ENCODE measurements around the gene FRMD3. TPM values are rescaled to one million over a fixed set of nuclear protein-coding genes. Genes with fewer than 3 reads are reported as not detected.

Gene FRMD3
- total and polyA plus RNA-seq, 7 experiments from 2014 or later: 0.85 to 2.5 (median 0.97) TPM; not detected in 1

DNA sequence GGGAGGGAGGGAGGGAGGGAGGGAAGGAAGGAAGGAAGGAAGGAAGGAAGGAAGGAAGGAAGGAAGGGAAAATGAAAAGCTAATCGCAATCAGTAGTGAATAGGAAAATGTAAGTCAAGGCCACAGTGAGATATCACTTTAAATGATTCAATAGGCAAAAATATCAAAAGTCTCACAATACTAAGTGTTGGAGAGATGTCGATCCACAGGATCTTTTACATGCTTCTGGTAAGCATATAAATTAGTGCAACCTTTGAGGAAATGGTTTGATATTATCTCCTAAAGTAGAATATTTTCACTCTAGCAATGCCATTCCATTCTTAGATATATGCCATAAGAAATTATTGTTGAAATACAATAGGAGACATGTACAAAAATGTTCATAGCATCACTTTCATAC is 58.4 kb downstream of the FRMD3 start:
- Mint-ChIP-seq H3K4me3 (no peak overlapping the region), H3K27me3 (peaks cover 0 to 11% (median 0%) of the 10 kb centered on the region in 5 donors), H3K4me1 (no peaks in the 10 kb centered on the region), H3K27ac (no peak overlapping the region), H3K36me3 (peaks cover 0 to 16% (median 2%) of the 10 kb centered on the region in 5 donors), H3K9me3 (peaks cover 0 to 26% (median 6%) of the 10 kb centered on the region in 11 donors)
- intact Hi-C loops (cut with micrococcal nuclease): no loop called here
- H3K27me3 ChIP-seq (ENCODE audit: control insufficient read depth in 2 of 2, insufficient read depth in 2 of 2, low read length in 2 of 2): no peaks in the 10 kb centered on the region
- ATAC-seq (no peak), DNase-seq (no peak)
- CTCF ChIA-PET: no interaction called here
- POLR2A ChIA-PET: no interaction called here
- no peak overlapping the region for H3K4me3 ChIP-seq (ENCODE audit: low read length)
- no peak overlapping the region for H3K27ac ChIP-seq (ENCODE audit: low read depth, low read length)
- H3K4me1 ChIP-seq (ENCODE audit: control insufficient read depth in 2 of 2, insufficient read depth in 2 of 2, low read length in 2 of 2): no peaks in the 10 kb centered on the region
- H3K9me3 ChIP-seq (ENCODE audit: control insufficient read depth in 2 of 3, low read length in 3 of 3): no peaks in the 10 kb centered on the region
- no peaks in the 10 kb centered on the region for H3K36me3 ChIP-seq (ENCODE audit: control insufficient read depth in 2 of 3, insufficient read depth in 3 of 3, low read length in 3 of 3)

- Histone ChIP-seq H3K27ac (ENCODE audit: low read depth, low read length) (no peak overlapping the region), H3K36me3 (ENCODE audit: control insufficient read depth in 2 of 3, insufficient read depth in 3 of 3, low read length in 3 of 3) (no peaks in the 10 kb centered on the region), H3K9me3 (ENCODE audit: control insufficient read depth in 2 of 3, low read length in 3 of 3) (no peaks in the 10 kb centered on the region), H3K27me3 (ENCODE audit: control insufficient read depth in 2 of 2, insufficient read depth in 2 of 2, low read length in 2 of 2) (no peaks in the 10 kb centered on the region), H3K4me3 (ENCODE audit: low read length) (no peak overlapping the region), H3K4me1 (ENCODE audit: control insufficient read depth in 2 of 2, insufficient read depth in 2 of 2, low read length in 2 of 2) (peaks cover 0 to 2% of the 10 kb centered on the region in 2 donors)
- Mint-ChIP-seq H3K27me3 (peaks cover 0 to 11% (median 0%) of the 10 kb centered on the region in 5 donors), H3K27ac (no peak overlapping the region), H3K9me3 (peaks cover 0 to 26% (median 6%) of the 10 kb centered on the region in 11 donors), H3K4me3 (no peak overlapping the region), H3K4me1 (peaks cover 7 to 17% (median 16%) of the 10 kb centered on the region in 7 donors), H3K36me3 (peaks cover 0 to 12% (median 5%) of the 10 kb centered on the region in 5 donors)
- intact Hi-C loops (cut with micrococcal nuclease): no loop called here
- CTCF ChIA-PET: no interaction called here
- DNase-seq (no peak), ATAC-seq (no peak)
- POLR2A ChIA-PET: no interaction called here
Observed at GRCh38 chr9:83477571-83477970, 60.6 kb downstream of the FRMD3 start.

- Mint-ChIP-seq H3K9me3 (peaks cover 0 to 26% (median 6%) of the 10 kb centered on the region in 11 donors), H3K4me3 (no peak overlapping the region), H3K27me3 (peaks cover 0 to 11% (median 0%) of the 10 kb centered on the region in 5 donors), H3K27ac (no peak overlapping the region), H3K36me3 (peaks cover 0 to 12% (median 5%) of the 10 kb centered on the region in 5 donors), H3K4me1 (peaks cover 7 to 18% (median 17%) of the 10 kb centered on the region in 7 donors)
- intact Hi-C loops (cut with micrococcal nuclease): no loop called here
- Histone ChIP-seq H3K4me3 (ENCODE audit: low read length) (no peak overlapping the region), H3K4me1 (ENCODE audit: control insufficient read depth in 2 of 2, insufficient read depth in 2 of 2, low read length in 2 of 2) (peaks cover 0 to 2% of the 10 kb centered on the region in 2 donors), H3K27ac (ENCODE audit: low read depth, low read length) (no peak overlapping the region), H3K36me3 (ENCODE audit: control insufficient read depth in 2 of 3, insufficient read depth in 3 of 3, low read length in 3 of 3) (no peaks in the 10 kb centered on the region), H3K9me3 (ENCODE audit: control insufficient read depth in 2 of 3, low read length in 3 of 3) (no peaks in the 10 kb centered on the region), H3K27me3 (ENCODE audit: control insufficient read depth in 2 of 2, insufficient read depth in 2 of 2, low read length in 2 of 2) (no peaks in the 10 kb centered on the region)
- ChIA-PET POLR2A (no interaction called here), CTCF (no interaction called here)
- ATAC-seq (no peak), DNase-seq (no peak)
Observed at GRCh38 chr9:83477120-83477519, 61.1 kb downstream of the FRMD3 start.

DNA sequence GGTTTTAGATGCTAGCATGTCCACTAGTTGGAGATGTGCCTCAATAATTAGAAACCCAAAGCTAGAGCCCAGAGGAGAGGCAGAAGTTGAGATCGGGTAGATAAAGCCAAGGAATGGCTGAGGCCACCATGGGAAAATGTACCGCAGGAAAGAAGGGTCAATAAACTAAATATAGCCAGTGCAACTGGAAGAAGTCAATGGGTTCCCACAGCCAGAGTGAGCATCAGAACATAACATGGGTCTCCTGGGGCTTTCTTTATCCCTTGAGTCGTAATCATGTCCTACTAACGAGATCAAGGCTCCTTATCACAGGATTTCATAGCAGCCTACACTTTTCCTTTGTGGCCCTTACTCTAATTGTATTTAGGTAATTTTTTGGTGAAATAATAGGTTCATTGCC is 61.7 kb downstream of the FRMD3 start:
- H3K4me1 Mint-ChIP-seq: peaks cover 7 to 19% (median 17%) of the 10 kb centered on the region in 7 donors
- ATAC-seq: no peak
- Histone ChIP-seq H3K9me3 (ENCODE audit: control insufficient read depth in 2 of 3, low read length in 3 of 3) (no peaks in the 10 kb centered on the region), H3K27ac (ENCODE audit: low read depth, low read length) (no peak overlapping the region), H3K4me3 (ENCODE audit: low read length) (no peak overlapping the region), H3K36me3 (ENCODE audit: control insufficient read depth in 2 of 3, insufficient read depth in 3 of 3, low read length in 3 of 3) (no peaks in the 10 kb centered on the region), H3K27me3 (ENCODE audit: control insufficient read depth in 2 of 2, insufficient read depth in 2 of 2, low read length in 2 of 2) (no peaks in the 10 kb centered on the region), H3K4me1 (ENCODE audit: control insufficient read depth in 2 of 2, insufficient read depth in 2 of 2, low read length in 2 of 2) (peaks cover 0 to 2% of the 10 kb centered on the region in 2 donors)
- DNase-seq: no peak
- peaks cover 0 to 12% (median 5%) of the 10 kb centered on the region in 5 donors for H3K36me3 Mint-ChIP-seq
- H3K27me3 Mint-ChIP-seq: peaks cover 0 to 14% (median 0%) of the 10 kb centered on the region in 5 donors
- ChIA-PET CTCF (interaction anchor here (0.6 kb wide), 1 partner anchor 15 kb away, joined by 5 read pairs; no protein-coding TSS in a partner anchor), POLR2A (no interaction called here)
- intact Hi-C loops (cut with micrococcal nuclease): no loop called here
- peaks cover 0 to 26% (median 6%) of the 10 kb centered on the region in 11 donors for H3K9me3 Mint-ChIP-seq
- H3K27ac Mint-ChIP-seq: no peak overlapping the region
- H3K4me3 Mint-ChIP-seq: no peak overlapping the region

DNA sequence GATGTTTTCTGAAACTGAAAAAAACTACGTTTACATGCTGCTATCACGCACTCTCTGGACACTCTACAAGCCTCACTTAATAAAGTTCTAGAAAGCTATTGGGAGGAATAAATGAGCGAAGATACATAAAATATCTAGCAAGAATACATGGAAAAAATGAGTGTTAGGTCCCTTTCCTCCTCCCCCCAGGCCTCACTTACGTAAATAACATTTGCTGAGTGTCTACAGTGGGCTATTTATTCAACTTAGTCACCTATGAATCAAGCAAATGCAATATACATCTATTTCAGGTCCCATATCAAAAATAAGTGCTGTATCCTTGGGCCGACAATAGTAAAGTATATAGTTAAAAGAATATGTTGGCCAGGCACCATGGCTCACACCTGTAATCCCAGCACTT is 62.5 kb downstream of the FRMD3 start:
- H3K27me3 ChIP-seq (ENCODE audit: control insufficient read depth in 2 of 2, insufficient read depth in 2 of 2, low read length in 2 of 2): no peaks in the 10 kb centered on the region
- Mint-ChIP-seq H3K4me3 (no peak overlapping the region), H3K36me3 (peaks cover 0 to 10% (median 5%) of the 10 kb centered on the region in 5 donors), H3K27me3 (peaks cover 0 to 20% (median 0%) of the 10 kb centered on the region in 5 donors), H3K27ac (no peak overlapping the region), H3K4me1 (peaks cover 10 to 19% (median 17%) of the 10 kb centered on the region in 7 donors), H3K9me3 (peaks cover 0 to 26% (median 6%) of the 10 kb centered on the region in 11 donors)
- ChIA-PET POLR2A (no interaction called here), CTCF (no interaction called here)
- no peaks in the 10 kb centered on the region for H3K36me3 ChIP-seq (ENCODE audit: control insufficient read depth in 2 of 3, insufficient read depth in 3 of 3, low read length in 3 of 3)
- H3K27ac ChIP-seq (ENCODE audit: low read depth, low read length): no peak overlapping the region
- intact Hi-C loops (cut with micrococcal nuclease): loop anchor here in 1 of 2 donors (2.0 kb wide), 1 partner anchor 29 kb away; no protein-coding TSS in a partner anchor
- H3K4me3 ChIP-seq (ENCODE audit: low read length): no peak overlapping the region
- H3K4me1 ChIP-seq (ENCODE audit: control insufficient read depth in 2 of 2, insufficient read depth in 2 of 2, low read length in 2 of 2): peaks cover 0 to 2% of the 10 kb centered on the region in 2 donors
- DNase-seq (no peak), ATAC-seq (no peak)
- H3K9me3 ChIP-seq (ENCODE audit: control insufficient read depth in 2 of 3, low read length in 3 of 3): no peaks in the 10 kb centered on the region

DNA sequence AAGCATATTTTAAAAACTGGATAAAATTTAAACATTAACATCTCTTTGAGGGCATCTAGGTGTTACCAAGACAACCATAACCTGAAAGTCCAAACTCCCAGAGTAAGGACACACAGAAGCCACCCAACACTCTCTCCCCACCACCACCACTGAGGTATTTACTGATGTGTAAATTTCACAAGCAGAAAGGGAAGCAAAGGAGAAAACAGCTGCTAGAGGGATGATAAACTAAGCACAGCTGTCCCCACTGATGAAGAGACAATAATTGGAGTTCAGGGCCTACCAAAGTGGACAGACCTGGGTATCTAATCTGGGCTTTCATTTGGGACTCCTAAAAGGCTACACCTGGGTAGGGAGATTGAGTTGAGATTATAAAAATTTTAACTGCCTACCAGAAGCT is 63.6 kb downstream of the FRMD3 start:
- ATAC-seq: no peak
- ChIA-PET POLR2A (no interaction called here), CTCF (no interaction called here)
- Mint-ChIP-seq H3K4me1 (peaks cover 10 to 19% (median 17%) of the 10 kb centered on the region in 7 donors), H3K9me3 (peaks cover 0 to 21% (median 4%) of the 10 kb centered on the region in 11 donors), H3K4me3 (no peak overlapping the region), H3K27me3 (peaks cover 0 to 22% (median 0%) of the 10 kb centered on the region in 5 donors), H3K36me3 (peaks cover 0 to 8% (median 5%) of the 10 kb centered on the region in 5 donors), H3K27ac (no peak overlapping the region)
- Histone ChIP-seq H3K27ac (ENCODE audit: low read depth, low read length) (no peak overlapping the region), H3K4me3 (ENCODE audit: low read length) (no peak overlapping the region), H3K4me1 (ENCODE audit: control insufficient read depth in 2 of 2, insufficient read depth in 2 of 2, low read length in 2 of 2) (peaks cover 0 to 2% of the 10 kb centered on the region in 2 donors), H3K27me3 (ENCODE audit: control insufficient read depth in 2 of 2, insufficient read depth in 2 of 2, low read length in 2 of 2) (no peaks in the 10 kb centered on the region), H3K9me3 (ENCODE audit: control insufficient read depth in 2 of 3, low read length in 3 of 3) (no peaks in the 10 kb centered on the region), H3K36me3 (ENCODE audit: control insufficient read depth in 2 of 3, insufficient read depth in 3 of 3, low read length in 3 of 3) (no peaks in the 10 kb centered on the region)
- intact Hi-C loops (cut with micrococcal nuclease): loop anchor here in 1 of 2 donors (2.0 kb wide), 1 partner anchor 30 kb away; no protein-coding TSS in a partner anchor
- no peak for DNase-seq

DNA sequence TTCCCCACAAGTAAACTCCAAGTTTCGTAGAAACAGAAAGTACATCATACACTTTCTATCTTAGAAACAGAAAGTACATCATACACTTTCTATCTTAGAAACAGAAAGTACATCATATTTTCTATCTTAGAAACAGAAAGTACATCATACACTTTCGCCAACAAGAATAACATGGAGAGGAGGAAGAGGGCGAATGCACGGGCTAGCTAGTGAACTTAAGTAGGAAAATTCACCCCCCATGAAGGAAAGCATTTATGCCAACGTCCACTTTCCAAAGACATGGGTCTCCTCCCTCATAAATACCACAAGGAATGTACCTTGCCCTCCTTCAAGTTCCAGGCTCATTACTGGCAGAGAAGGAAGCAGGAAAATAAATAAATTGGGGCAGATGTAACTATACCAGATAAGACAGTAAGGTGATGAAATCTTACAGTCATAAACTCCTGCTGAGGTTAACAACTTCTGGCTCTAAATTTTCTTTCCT is 64.7 kb downstream of the FRMD3 start:
- ATAC-seq: peak; percentile 68
- Mint-ChIP-seq H3K4me3 (peak overlapping the region; percentile 4 to 81 (median 59)), H3K27me3 (peaks cover 0 to 23% (median 0%) of the 10 kb centered on the region in 5 donors), H3K4me1 (peaks cover 10 to 19% (median 17%) of the 10 kb centered on the region in 7 donors), H3K27ac (peak overlapping the region; percentile 7 to 89 (median 69)), H3K36me3 (peaks cover 0 to 8% (median 5%) of the 10 kb centered on the region in 5 donors), H3K9me3 (peaks cover 0 to 12% (median 0%) of the 10 kb centered on the region in 11 donors)
- no peaks in the 10 kb centered on the region for H3K27me3 ChIP-seq (ENCODE audit: control insufficient read depth in 2 of 2, insufficient read depth in 2 of 2, low read length in 2 of 2)
- CTCF ChIA-PET: no interaction called here
- POLR2A ChIA-PET: no interaction called here
- no peaks in the 10 kb centered on the region for H3K9me3 ChIP-seq (ENCODE audit: control insufficient read depth in 2 of 3, low read length in 3 of 3)
- no peak overlapping the region for H3K4me3 ChIP-seq (ENCODE audit: low read length)
- intact Hi-C loops (cut with micrococcal nuclease): loop anchor here in 1 of 2 donors (1.0 to 2.0 kb wide), 2 partner anchors 35 to 235 kb away; no protein-coding TSS in a partner anchor
- DNase-seq: no peak
- H3K4me1 ChIP-seq (ENCODE audit: control insufficient read depth in 2 of 2, insufficient read depth in 2 of 2, low read length in 2 of 2): peaks cover 0 to 2% of the 10 kb centered on the region in 2 donors
- H3K36me3 ChIP-seq (ENCODE audit: control insufficient read depth in 2 of 3, insufficient read depth in 3 of 3, low read length in 3 of 3): no peaks in the 10 kb centered on the region
- peak overlapping the region; percentile 42 for H3K27ac ChIP-seq (ENCODE audit: low read depth, low read length)
